Mesodermal cell (in vitro differentiated cells): ENCODE data around the gene USPL1.
A peak's percentile ranks its signal among the peaks of the same experiment; 100 is the strongest.
"Not testable (repeated sequence)": the region's sequence is repeated elsewhere in the genome, so short reads cannot be mapped to it uniquely, and the experiment has no call there.

Experiments used
- H3K27ac ChIP-seq: 2 replicates; pipeline ENCODE4 v1.7.0; 2013; ENCODE audit warnings: mild to moderate bottlenecking, low read depth, low read length, moderate library complexity; ENCODE audit not compliant: severe bottlenecking
- H3K36me3 ChIP-seq: 2 replicates; pipeline ENCODE4 v1.7.1; 2013; ENCODE audit warnings: mild to moderate bottlenecking, low read length, moderate library complexity; ENCODE audit not compliant: control insufficient read depth, insufficient read depth
- H3K4me1 ChIP-seq: one replicate; pipeline ENCODE4 v1.7.1; 2013; ENCODE audit warnings: mild to moderate bottlenecking, low read length; ENCODE audit not compliant: insufficient read depth, control insufficient read depth, poor library complexity, severe bottlenecking
- H3K4me3 ChIP-seq: 2 replicates; pipeline ENCODE4 v1.7.0; 2013; ENCODE audit warnings: low read length, control low read depth, mild to moderate bottlenecking; ENCODE audit not compliant: insufficient read depth, poor library complexity, severe bottlenecking; ENCODE audit errors: extremely low read depth
- H3K9me3 ChIP-seq: 2 replicates; pipeline ENCODE4 v1.7.1; 2013; ENCODE audit warnings: mild to moderate bottlenecking, low read length, moderate library complexity; ENCODE audit not compliant: control insufficient read depth
- WGBS, 2 experiments: methylation state at CpG; one replicate each; pipeline ENCODE4 v1.1.5; 2013; ENCODE audit warnings: missing lambda C conversion rate in 2 of 2; ENCODE audit not compliant: insufficient coverage in 2 of 2; 5-methylcytosine and 5-hydroxymethylcytosine counted together

The USPL1 gene

DNA sequence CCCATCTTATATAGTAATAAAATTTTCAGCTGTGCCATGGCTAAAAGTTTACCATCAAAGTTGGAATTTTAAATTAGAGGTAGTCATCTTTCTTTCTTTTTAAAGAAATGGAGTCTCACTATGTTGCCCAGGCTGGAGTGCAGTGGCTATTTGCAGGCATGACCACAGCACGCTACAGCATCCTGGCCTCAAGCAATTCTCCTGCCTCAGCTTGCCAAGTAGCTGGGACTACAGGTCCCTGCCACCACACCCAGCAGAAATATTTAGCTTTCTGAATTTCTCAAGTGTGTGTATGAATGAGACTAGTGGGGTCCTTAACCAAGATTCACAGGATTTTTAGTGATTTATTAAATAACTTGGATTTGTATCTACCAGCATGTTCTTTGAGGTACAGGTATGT is 30.5 kb upstream of the USPL1 start:
- WGBS, 2 experiments = 100% methylated on average over 1 of the region's 1 CpG; no CpG with 5 or more reads in 1 of the 2 experiments
- Histone ChIP-seq H3K27ac (no peak overlapping the region), H3K9me3 (no peaks in the 10 kb centered on the region), H3K4me3 (no peak overlapping the region), H3K36me3 (no peaks in the 10 kb centered on the region), H3K4me1 (peaks cover 2% of the 10 kb centered on the region)

GRCh38 chr13:30587739-30588138 is 30.0 kb upstream of the USPL1 start:
- H3K4me1 ChIP-seq = peaks cover 2% of the 10 kb centered on the region
- no peaks in the 10 kb centered on the region for H3K9me3 ChIP-seq
- no peaks in the 10 kb centered on the region for H3K36me3 ChIP-seq
- H3K4me3 ChIP-seq = no peak overlapping the region
- H3K27ac ChIP-seq = no peak overlapping the region

GRCh38 chr13:30593001-30593400 is 24.7 kb upstream of the USPL1 start:
- WGBS, 2 experiments = 50 to 71% methylated on average over 1 to 2 of the region's 2 CpGs
- no peaks in the 10 kb centered on the region for H3K36me3 ChIP-seq
- no peaks in the 10 kb centered on the region for H3K9me3 ChIP-seq
- no peak overlapping the region for H3K27ac ChIP-seq
- H3K4me3 ChIP-seq = no peak overlapping the region
- peaks cover 9% of the 10 kb centered on the region for H3K4me1 ChIP-seq

DNA sequence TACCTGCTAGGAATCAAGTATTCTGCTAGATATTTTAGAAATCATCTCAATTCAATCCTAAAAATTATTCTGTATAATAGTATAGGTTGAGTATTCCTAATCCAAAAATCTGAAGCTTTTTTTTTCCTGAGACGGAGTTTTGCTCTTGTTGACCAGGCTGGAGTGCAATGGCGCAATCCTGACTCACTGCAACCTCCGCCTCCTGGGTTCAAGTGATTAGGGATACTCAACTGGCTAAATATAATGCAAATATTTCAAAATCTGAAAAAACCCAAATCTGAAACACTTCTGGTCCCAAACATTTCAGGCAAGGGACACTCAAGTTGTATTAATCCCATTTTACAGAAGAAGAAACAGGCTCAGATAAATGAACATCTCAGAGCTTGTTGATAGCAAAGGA is 17.2 kb upstream of the USPL1 start:
- H3K9me3 ChIP-seq = no peaks in the 10 kb centered on the region
- 90% methylated on average over 2 of the region's 3 CpGs; no CpG with 5 or more reads in 1 of the 2 experiments for WGBS, 2 experiments

GRCh38 chr13:30601836-30602235 is 15.9 kb upstream of the USPL1 start:
- WGBS, 2 experiments = 92 to 95% methylated on average over 7 to 8 of the region's 8 CpGs
- no peak overlapping the region for H3K27ac ChIP-seq
- H3K4me3 ChIP-seq = no peak overlapping the region
- no peaks in the 10 kb centered on the region for H3K36me3 ChIP-seq
- no peaks in the 10 kb centered on the region for H3K9me3 ChIP-seq
- peaks cover 10% of the 10 kb centered on the region for H3K4me1 ChIP-seq

More for the DNA sequence above, 17.2 kb upstream of the USPL1 start:
- no peak overlapping the region for H3K27ac ChIP-seq
- H3K36me3 ChIP-seq = no peaks in the 10 kb centered on the region
- peaks cover 10% of the 10 kb centered on the region for H3K4me1 ChIP-seq
- no peak overlapping the region for H3K4me3 ChIP-seq

GRCh38 chr13:30605052-30605451 is 12.7 kb upstream of the USPL1 start:
- 97 to 100% methylated on average over 5 to 7 of the region's 7 CpGs for WGBS, 2 experiments
- H3K9me3 ChIP-seq = no peaks in the 10 kb centered on the region

GRCh38 chr13:30607186-30607585 is 10.5 kb upstream of the USPL1 start:
- not testable (repeated sequence) for H3K36me3 ChIP-seq, H3K4me1 ChIP-seq, H3K4me3 ChIP-seq, H3K27ac ChIP-seq, H3K9me3 ChIP-seq
- 89% methylated on average over 4 to 6 of the region's 6 CpGs for WGBS, 2 experiments

More at GRCh38 chr13:30605052-30605451, 12.7 kb upstream of the USPL1 start:
- no peak overlapping the region for H3K27ac ChIP-seq
- no peaks in the 10 kb centered on the region for H3K36me3 ChIP-seq
- no peak overlapping the region for H3K4me3 ChIP-seq
- H3K4me1 ChIP-seq = no peaks in the 10 kb centered on the region

GRCh38 chr13:30607908-30608307 is 9.8 kb upstream of the USPL1 start:
- Histone ChIP-seq H3K4me1 (no peaks in the 10 kb centered on the region), H3K27ac (no peak overlapping the region)
- WGBS, 2 experiments = 100% methylated on average over 2 of the region's 4 CpGs; no CpG with 5 or more reads in 1 of the 2 experiments

DNA sequence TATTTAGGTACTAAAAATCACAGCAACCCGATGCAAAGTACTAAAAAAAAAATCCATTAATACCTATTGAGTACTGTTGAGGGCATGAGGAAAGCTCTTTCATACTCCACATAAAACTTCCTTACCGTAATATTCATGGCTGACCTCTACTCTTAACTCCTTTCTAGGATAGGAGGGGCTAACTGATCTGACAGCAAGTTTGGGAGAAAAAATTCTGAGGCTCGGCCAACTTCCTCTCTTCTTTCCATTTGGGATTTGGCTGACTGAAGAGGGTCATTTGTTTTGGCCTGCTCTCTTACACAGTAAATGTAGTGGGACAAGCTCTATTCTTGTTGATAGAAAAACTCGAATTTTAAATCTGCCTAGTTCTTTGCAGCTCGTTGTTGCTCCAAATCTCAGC is 9.4 kb upstream of the USPL1 start:
- H3K27ac ChIP-seq = no peak overlapping the region

More at GRCh38 chr13:30607908-30608307, 9.8 kb upstream of the USPL1 start:
- H3K9me3 ChIP-seq = no peaks in the 10 kb centered on the region
- H3K4me3 ChIP-seq = no peak overlapping the region
- H3K36me3 ChIP-seq = no peaks in the 10 kb centered on the region

DNA sequence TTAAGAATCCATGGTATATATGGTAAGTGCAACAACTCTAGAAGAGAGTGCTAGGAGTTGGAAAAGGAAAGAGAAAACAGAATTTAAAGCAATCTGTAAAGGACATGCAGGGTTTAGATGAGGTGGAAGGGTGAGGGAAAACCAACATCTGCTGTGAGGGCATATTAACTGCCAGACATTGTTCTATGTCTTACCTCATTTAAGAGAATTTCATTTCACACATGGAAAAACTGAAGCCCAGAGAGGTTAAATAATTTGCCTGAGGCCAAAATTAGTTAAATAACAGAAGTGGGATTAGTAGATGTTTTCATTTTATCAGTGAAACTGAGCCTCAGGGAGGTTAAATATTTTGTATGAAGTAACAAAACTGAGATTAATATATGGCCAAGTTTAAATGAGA is 7.4 kb upstream of the USPL1 start:
- Histone ChIP-seq H3K4me3 (no peak overlapping the region), H3K9me3 (no peaks in the 10 kb centered on the region), H3K27ac (no peak overlapping the region), H3K36me3 (no peaks in the 10 kb centered on the region), H3K4me1 (no peaks in the 10 kb centered on the region)

More for the DNA sequence above, 9.4 kb upstream of the USPL1 start:
- WGBS, 2 experiments = 89 to 93% methylated on average over 3 of the region's 5 CpGs
- Histone ChIP-seq H3K9me3 (no peaks in the 10 kb centered on the region), H3K36me3 (no peaks in the 10 kb centered on the region), H3K4me3 (no peak overlapping the region), H3K4me1 (no peaks in the 10 kb centered on the region)

GRCh38 chr13:30615481-30615865 is 2.2 kb upstream of the USPL1 start:
- peak overlapping the region; percentile 89 for H3K4me3 ChIP-seq
- H3K27ac ChIP-seq = peak overlapping the region; percentile 99
- 100% methylated on average over 1 of the region's 4 CpGs; no CpG with 5 or more reads in 1 of the 2 experiments for WGBS, 2 experiments
- H3K36me3 ChIP-seq = no peaks in the 10 kb centered on the region
- peaks cover under 1% of the 10 kb centered on the region for H3K4me1 ChIP-seq
- no peaks in the 10 kb centered on the region for H3K9me3 ChIP-seq
